GM21447 (cell line): Measurements from ENCODE around the gene MAPK8.

Experiments
- ATAC-seq: cut with Tn5 transposase; IDR thresholded peaks from one replicate; pipeline ENCODE4 v1.9.1; 2021; ENCODE audit not compliant: unreplicated experiment

The MAPK8 gene

DNA sequence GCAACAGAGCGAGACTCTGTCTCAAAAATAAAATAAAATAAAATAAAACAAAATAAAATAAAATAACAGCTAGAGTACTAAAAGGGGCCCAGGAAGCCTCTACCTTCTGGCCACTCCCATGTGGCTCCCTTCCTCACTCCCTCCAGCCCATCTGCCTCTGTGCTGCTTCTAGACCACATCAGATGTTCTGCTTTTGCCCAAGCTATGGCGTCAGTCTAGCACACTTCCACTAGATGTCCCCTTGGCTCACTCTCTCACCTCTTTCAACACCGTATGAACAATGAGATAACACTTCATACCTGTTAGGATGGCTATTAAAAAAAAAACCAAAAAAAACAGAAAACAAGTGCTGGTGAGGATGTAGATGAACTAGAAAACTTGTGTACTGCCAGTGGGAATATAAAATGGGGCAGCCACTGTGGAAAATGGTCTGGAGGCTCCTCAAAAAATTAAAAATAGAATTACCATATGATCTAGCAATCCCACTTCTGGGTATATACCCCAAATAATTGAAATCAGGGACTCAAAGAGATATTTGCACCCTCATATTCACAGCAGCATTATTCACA is 166.1 kb downstream of the MAPK8 start:
- ATAC-seq: no peak

- ATAC-seq: no peak
Measured at GRCh38 chr10:48473704-48474103, 167.2 kb downstream of the MAPK8 start.

- no peak for ATAC-seq
Measured at GRCh38 chr10:48474765-48475365, 168.4 kb downstream of the MAPK8 start.

DNA sequence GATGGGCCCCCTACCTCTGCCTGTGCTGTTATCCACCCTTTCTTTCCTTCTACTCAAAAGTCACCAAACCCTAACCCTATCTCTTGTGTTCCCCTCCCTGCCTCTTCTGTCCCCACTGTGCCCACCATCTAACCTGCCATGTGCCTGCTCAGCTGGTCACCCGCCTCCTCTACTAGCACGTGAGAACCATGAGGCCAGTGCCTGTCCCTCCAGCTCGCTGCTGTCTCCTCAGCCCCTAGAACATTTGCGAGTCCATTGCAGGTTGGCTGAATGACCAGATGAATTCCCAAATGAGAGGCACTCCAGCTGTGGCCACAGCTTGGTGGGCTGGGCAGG is 169.4 kb downstream of the MAPK8 start:
- no peak for ATAC-seq

DNA sequence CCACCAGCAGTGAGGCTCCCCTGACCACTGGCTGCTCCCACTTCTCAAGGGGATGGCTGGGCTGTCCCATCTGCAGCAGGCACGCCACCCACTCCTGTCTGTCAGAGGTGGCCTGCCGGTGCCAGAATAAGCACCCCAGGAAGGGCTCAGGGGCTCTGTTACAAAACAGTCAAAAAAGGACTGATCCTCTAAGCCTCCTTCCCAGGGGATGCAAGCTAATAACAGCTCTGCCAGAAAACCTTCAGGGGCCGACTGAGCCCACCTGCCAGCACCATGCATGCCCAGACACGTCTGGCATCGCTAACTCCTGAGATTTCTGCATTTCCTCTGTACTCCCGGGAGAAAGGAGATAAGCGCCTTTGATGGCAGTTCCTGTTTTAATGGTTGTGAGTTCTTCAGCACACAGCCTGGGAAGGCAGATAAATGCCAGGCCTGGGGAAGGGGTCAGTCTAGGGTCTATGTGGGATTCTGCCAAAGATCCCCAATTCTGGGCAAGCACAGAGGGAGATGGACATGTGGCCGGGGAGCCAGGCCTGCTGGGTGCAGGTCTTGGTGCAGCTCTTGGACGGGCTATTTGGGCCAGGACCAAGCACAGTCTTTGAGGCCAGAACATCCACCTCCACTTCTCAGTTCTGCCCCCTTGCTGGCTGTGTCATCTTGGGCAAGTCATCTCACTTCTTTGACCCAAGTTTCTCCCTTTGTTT is 170.0 kb downstream of the MAPK8 start:
- ATAC-seq: no peak

DNA sequence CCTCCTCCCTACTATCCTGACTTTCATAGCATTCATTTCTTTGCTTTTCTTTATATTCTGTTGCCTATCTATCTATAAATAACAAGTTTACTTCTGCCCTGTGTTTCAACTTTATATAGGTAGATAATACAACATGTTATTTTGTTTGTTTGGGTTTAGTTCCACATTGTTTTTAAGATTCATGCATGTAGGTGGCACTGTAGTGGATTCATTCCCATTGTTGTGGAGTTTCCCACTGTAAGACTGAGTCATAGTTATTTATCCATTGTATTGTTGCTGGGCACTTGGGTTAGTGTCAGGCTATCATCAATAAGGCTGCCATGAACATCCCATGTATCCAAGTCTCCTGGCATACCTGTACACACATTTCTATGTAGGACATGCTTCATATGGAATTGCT is 170.7 kb downstream of the MAPK8 start:
- ATAC-seq: no peak

DNA sequence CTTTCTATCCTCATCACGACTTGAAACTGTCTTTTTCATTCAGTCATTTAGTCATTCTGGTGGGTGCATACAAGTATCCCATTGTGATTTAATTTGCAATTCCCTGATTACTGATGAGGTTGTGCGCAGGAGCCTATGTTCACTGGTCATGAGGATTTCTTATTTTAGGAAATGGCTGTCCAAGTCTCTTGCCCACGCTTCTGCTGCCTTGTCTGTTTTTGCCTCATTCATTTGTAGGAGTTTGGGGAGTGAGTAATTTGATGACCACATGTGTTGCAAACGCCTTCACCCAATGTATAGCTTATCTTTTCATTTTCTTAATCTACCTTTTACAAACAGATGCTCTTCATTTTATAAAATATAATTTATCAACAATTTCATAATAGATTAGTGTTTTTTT is 171.1 kb downstream of the MAPK8 start:
- no peak for ATAC-seq

DNA sequence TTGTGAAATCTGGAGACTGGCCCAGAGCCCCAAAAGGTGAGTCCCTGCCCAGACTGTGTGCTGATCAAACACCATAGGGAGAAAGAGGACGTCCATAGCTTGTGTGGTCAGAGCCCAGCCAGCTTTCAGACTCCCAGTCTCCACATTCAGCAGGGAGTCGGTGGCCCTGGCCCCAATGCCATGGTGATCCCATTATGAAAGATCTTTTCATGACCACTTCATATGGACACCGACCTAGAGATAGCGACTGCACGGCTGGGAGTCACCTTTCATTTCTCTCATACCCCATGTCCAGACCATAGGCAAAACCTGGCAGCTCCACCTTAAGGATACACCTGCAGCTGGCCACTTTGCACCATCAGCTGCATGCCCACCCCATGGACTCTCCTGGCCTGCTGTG is 172.0 kb downstream of the MAPK8 start:
- ATAC-seq: no peak

DNA sequence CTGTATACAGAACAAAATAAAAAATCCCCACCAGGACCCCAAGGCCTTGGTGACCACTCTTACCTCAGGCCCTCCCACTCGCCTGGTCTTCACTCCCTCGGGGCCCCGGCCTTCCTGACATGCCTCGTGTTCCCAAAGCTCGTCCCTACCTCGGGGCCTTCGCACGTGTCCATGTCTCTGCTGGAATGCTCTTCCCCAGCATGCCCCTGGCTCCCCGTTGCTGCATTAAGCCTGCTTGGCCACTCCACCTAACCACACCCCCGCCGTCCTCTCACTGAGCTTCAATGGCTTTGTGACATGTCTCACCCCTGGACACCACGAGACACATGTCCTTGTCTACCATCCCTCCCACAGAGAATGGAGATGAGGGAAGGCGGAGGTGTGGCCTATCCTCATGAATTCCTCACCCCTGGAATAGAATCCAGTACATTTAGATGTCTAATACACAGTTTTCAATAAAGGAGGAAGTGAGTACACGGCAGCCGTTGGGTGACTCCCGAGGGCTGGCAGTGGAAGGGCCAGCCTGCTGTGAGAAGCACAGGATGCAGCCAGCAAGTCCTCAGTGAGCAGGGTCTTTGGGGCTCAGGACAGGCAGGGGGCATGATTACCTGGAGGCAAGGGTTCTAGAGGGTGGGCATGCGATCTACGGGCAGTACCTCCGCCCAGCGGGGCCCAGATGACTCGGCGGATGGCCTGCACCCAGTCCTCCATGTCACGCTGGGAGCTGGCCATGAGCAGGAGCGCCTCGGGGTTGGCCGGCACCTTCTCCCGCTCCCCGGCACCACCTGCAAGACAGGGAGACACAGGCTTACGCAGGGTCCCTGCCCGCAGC is 172.7 kb downstream of the MAPK8 start:
- ATAC-seq: no peak

GRCh38 chr10:48480397-48481374 is 174.2 kb downstream of the MAPK8 start:
- ATAC-seq: no peak

DNA sequence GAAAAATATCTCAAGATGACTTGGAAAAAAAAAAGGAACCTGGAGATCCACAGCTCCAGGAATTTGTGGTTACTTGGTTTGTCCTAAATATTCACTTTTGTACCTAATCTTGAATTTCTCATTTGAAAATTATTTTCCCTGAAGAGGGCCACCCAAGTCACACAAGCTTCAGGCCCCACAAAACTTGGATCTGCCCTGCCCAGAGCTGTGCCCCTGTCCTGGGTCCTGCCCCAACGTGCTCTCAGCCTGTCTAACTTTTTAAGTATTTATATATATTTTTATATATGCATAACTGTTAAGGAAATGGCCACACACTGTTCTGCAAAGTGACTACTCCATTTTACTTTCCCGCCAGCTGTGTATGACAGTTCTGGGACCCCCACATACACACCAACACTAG is 174.9 kb downstream of the MAPK8 start:
- ATAC-seq: no peak

DNA sequence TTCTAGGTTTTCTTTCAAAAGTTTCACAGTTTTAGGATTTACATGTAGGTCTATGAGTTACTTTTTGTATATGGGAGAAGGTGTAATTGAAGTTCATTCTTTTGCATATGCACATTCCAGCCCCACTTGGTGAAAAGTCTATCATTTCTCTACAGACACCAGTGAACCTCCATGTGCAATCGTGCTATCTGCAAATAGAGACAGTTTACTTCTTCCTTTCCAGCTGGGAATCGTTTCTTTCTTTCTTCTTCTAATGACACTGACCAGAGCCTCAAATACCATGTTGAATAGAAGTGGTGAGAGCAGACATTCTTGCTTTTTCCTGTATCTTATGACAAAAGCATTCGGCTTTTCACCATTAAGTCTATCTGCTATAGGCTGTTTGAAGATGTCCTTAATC is 175.7 kb downstream of the MAPK8 start:
- ATAC-seq: no peak

- no peak for ATAC-seq
Measured at GRCh38 chr10:48484911-48485310, 178.4 kb downstream of the MAPK8 start.

DNA sequence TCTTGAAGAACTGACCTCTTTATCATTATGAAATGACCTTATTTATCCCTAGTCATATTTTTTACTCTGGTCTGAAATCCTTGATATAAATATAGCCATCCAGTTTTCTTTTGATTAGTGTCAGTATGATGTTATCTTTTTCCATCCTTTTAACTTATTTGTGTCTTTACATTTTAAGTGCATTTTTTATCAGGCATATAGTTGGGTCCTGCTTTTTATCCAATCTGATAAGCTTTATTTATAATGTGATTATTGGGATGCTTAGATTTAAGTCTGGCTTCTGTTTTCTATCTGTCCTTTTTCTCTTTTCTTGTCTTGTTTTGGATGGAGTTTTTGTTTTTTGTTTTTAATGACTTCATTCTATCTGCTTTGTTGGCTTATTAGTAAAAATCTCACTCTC is 179.2 kb downstream of the MAPK8 start:
- ATAC-seq: no peak

- ATAC-seq: no peak
Measured at GRCh38 chr10:48487244-48487643, 180.8 kb downstream of the MAPK8 start.
